KOPT-K1 (cell line): Measurements from ENCODE around the gene ZCCHC8.
"Not testable (repeated sequence)": the region's sequence is repeated elsewhere in the genome, so short reads cannot be mapped to it uniquely, and the experiment has no call there.

Source experiments
- H3K27ac ChIP-seq: fragments of 200-600 bp; sonication (generic); 2 replicates; pipeline ENCODE4 v1.5.1; 2016; ENCODE audit warnings: antibody characterized with exemption, mild to moderate bottlenecking, low read depth, low read length; ENCODE audit not compliant: poor library complexity, severe bottlenecking
- H3K36me3 ChIP-seq: fragments of 200-600 bp; sonication (generic); 2 replicates; pipeline ENCODE4 v1.5.1; 2017; ENCODE audit warnings: antibody characterized with exemption, mild to moderate bottlenecking, low read length, moderate library complexity; ENCODE audit not compliant: insufficient read depth
- H3K9me3 ChIP-seq: fragments of 200-600 bp; sonication (generic); 2 replicates; pipeline ENCODE4 v1.5.1; 2017; ENCODE audit warnings: antibody characterized with exemption, low read length, mild to moderate bottlenecking; ENCODE audit not compliant: insufficient read depth, poor library complexity, severe bottlenecking

The ZCCHC8 gene

DNA sequence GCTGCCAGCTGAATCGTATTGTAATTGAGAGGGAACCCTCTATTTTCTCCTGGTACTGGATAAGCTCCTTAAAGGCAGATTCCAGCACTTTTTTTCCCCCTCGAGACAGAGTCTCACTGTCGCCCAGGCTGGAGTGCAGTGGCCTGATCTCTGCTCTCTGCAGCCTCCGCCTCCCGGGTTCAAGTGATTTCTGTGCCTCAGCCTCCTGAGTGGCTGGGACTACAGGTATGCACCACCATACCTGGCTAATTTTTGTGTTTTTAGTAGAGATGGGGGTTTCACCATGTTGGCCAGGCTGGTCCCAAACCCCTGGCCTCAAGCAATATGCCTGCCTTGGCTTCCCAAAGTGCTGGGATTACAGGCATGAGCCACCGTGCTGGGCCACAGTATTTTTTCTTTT is 30.9 kb downstream of the ZCCHC8 start:
- not testable (repeated sequence) for H3K9me3 ChIP-seq, H3K27ac ChIP-seq
- H3K36me3 ChIP-seq = peaks cover 42% of the 10 kb centered on the region

DNA sequence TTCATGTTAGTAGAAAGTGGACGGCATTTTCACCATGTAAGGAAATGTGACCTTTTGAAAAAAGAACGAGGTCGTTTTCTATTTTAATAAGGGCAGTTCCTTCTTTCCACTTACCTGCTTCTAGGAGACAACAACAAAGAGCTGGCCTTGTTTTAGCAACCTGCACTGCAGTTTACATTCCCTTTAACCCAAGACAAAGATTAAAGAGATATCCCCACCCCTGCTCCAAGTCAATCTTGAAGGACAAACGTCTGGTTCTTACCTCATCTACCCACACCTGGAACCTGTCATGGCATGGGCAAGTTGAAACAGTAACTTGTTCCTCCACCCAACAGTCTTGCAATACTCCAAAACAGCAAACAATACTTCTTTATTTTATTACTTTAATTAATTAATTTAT is 32.7 kb downstream of the ZCCHC8 start:
- no peak overlapping the region for H3K27ac ChIP-seq

GRCh38 chr12:122464317-122465042 is 36.3 kb downstream of the ZCCHC8 start:
- H3K36me3 ChIP-seq, H3K27ac ChIP-seq, H3K9me3 ChIP-seq: not testable (repeated sequence)

More for the DNA sequence above, 32.7 kb downstream of the ZCCHC8 start:
- peaks cover 23% of the 10 kb centered on the region for H3K36me3 ChIP-seq
- no peaks in the 10 kb centered on the region for H3K9me3 ChIP-seq

GRCh38 chr12:122460641-122461040 is 40.1 kb downstream of the ZCCHC8 start:
- no peak overlapping the region for H3K27ac ChIP-seq

GRCh38 chr12:122460061-122460460 is 40.7 kb downstream of the ZCCHC8 start:
- Histone ChIP-seq H3K36me3 (no peaks in the 10 kb centered on the region), H3K27ac (no peak overlapping the region), H3K9me3 (no peaks in the 10 kb centered on the region)

More at GRCh38 chr12:122460641-122461040, 40.1 kb downstream of the ZCCHC8 start:
- Histone ChIP-seq H3K9me3 (no peaks in the 10 kb centered on the region), H3K36me3 (no peaks in the 10 kb centered on the region)

DNA sequence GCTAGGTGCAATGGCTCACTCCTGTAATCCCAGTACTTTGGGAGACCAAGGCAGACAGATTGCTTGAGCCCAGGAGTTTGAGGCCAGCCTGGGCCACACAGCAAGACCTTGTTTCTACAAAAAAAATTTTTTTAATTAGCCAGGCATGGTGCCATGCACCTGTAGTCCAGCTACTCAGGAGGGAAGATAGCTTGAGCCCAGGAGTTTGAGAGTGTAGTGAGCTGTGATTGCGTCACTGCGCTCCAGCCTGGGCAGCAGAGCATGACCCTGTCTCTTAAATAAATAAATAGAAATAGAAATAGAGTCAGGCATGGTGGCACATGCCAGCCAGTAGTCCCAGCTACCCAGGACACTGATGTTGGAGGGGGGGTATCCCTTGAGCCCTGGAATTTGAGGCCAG is 41.5 kb downstream of the ZCCHC8 start:
- no peak overlapping the region for H3K27ac ChIP-seq
- H3K36me3 ChIP-seq = no peaks in the 10 kb centered on the region
- H3K9me3 ChIP-seq = no peaks in the 10 kb centered on the region

DNA sequence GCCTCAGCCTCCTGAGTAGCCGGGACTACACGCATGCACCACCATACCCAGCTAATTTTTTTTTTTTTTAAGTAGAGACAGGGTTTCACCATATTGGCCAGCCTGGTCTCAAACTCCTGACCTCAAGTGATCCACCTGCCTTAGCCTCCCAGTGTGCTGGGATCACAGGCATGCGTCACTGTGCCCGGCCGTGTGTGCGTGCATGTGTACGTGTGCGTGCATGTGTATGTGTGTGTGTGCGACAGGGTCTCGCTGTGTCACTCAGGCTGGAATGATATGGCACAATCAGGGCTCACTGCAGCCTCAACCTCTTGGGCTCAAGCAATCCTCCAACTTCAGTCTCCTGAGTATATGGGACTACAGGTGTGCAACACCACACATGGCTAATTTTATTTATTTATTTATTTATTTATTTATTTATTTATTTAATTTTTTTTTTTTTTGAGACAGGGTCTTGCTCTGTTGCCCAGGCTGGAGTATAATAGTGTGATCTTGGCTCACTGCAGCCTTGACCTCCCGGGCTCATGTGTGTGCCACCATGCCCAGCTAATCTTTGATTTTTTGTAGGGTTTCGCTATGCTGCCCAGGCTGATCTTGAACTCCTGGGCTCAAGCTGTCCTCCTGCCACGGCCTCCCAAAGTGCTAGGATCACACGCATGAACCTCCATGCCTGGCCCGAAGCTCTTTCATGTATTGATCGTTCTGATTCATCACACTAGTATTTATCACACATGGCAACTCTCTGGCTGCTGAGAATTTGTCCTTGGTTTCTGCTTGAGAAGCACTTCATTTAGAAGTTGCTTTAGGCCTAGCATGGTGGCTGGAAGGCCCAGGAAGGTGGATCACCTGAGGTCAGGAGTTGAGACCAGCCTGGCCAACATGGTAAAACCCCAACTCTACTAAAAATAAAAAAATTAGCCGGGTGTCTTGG is 42.4 kb downstream of the ZCCHC8 start:
- Histone ChIP-seq H3K27ac (no peak overlapping the region), H3K9me3 (no peaks in the 10 kb centered on the region)

DNA sequence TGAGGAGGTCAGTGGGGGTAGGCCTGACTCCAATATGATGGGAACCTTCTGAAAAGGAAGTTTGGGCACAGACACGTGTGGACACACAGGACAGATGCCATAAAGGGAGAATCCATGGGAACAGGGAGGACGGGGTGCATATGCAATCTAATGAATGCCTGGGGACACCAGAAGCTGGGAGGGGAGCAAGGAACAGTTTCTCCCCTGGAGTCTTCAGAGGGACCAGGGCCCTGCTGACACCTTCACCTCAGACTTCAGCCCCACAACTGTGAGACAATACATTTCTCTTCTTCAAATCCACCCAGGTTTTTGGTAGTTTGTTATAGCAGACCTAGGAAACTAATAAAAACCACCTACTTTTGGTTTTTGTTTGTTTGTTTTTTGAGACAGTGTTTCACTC is 43.1 kb downstream of the ZCCHC8 start:
- no peak overlapping the region for H3K27ac ChIP-seq
- H3K36me3 ChIP-seq = no peaks in the 10 kb centered on the region
- no peaks in the 10 kb centered on the region for H3K9me3 ChIP-seq

More for the DNA sequence above, 42.4 kb downstream of the ZCCHC8 start:
- H3K36me3 ChIP-seq = no peaks in the 10 kb centered on the region

GRCh38 chr12:122454739-122455138 is 46.0 kb downstream of the ZCCHC8 start:
- no peaks in the 10 kb centered on the region for H3K36me3 ChIP-seq
- H3K27ac ChIP-seq = no peak overlapping the region
- H3K9me3 ChIP-seq = no peaks in the 10 kb centered on the region

- Histone ChIP-seq H3K9me3 (no peaks in the 10 kb centered on the region), H3K27ac (peak overlapping the region; percentile 64), H3K36me3 (no peaks in the 10 kb centered on the region)
Measured at GRCh38 chr12:122454250-122454721, 46.4 kb downstream of the ZCCHC8 start.

- Histone ChIP-seq H3K27ac (peak overlapping the region; percentile 64), H3K9me3 (no peaks in the 10 kb centered on the region)
Measured at GRCh38 chr12:122452701-122453285, 47.9 kb downstream of the ZCCHC8 start.

GRCh38 chr12:122449317-122449716 is 51.4 kb downstream of the ZCCHC8 start:
- no peaks in the 10 kb centered on the region for H3K36me3 ChIP-seq
- H3K27ac ChIP-seq = no peak overlapping the region
- no peaks in the 10 kb centered on the region for H3K9me3 ChIP-seq

More at GRCh38 chr12:122452701-122453285, 47.9 kb downstream of the ZCCHC8 start:
- H3K36me3 ChIP-seq = no peaks in the 10 kb centered on the region

- not testable (repeated sequence) for H3K27ac ChIP-seq, H3K36me3 ChIP-seq, H3K9me3 ChIP-seq
Measured at GRCh38 chr12:122447825-122448224, 52.9 kb downstream of the ZCCHC8 start.

GRCh38 chr12:122446390-122446789 is 54.3 kb downstream of the ZCCHC8 start:
- not testable (repeated sequence) for H3K36me3 ChIP-seq, H3K27ac ChIP-seq

DNA sequence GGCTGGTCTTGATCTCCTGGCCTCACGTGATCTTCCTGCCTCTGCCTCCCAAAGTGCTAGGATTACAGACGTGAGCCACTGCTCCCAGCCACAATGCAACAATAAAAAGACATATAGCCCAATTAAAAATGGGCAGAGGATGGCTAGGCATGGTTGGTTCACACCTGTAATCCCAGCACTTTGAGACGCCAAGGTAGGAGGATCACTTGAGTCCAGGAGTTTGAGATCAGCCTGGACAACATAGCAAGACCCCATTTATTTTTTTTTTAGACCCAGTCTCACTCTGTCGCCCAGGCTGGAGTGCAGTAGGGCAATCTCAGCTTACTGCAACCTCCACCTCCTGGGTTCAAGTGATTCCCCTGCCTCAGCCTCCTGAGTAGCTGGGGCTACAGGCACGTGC is 56.7 kb downstream of the ZCCHC8 start:
- not testable (repeated sequence) for H3K36me3 ChIP-seq, H3K9me3 ChIP-seq

More at GRCh38 chr12:122446390-122446789, 54.3 kb downstream of the ZCCHC8 start:
- H3K9me3 ChIP-seq = not testable (repeated sequence)

More for the DNA sequence above, 56.7 kb downstream of the ZCCHC8 start:
- H3K27ac ChIP-seq = not testable (repeated sequence)
